KMS-11 (cell line): ENCODE results near the gene DPYSL5.

ENCODE experiments used
- H2AFZ ChIP-seq: fragments of 200-600 bp; sonication (generic); 2 replicates; pipeline ENCODE4 v1.6.1; 2016; ENCODE audit warnings: antibody characterized with exemption, mixed run types, low read depth
- H3K27ac ChIP-seq: fragments of 200-600 bp; sonication (generic); 2 replicates; pipeline ENCODE4 v1.6.1; 2016; ENCODE audit warnings: mild to moderate bottlenecking, mixed run types
- H3K27me3 ChIP-seq: fragments of 200-600 bp; sonication (generic); 2 replicates; pipeline ENCODE4 v1.6.1; 2017; ENCODE audit warnings: mild to moderate bottlenecking, low read depth, mixed run types, moderate library complexity; ENCODE audit not compliant: insufficient read depth
- H3K36me3 ChIP-seq: fragments of 200-600 bp; sonication (generic); 2 replicates; pipeline ENCODE4 v1.6.1; 2017; ENCODE audit warnings: mild to moderate bottlenecking, mixed run types; ENCODE audit not compliant: insufficient read depth
- H3K4me1 ChIP-seq: fragments of 200-600 bp; sonication (generic); 2 replicates; pipeline ENCODE4 v1.6.1; 2016; ENCODE audit warnings: mild to moderate bottlenecking, low read depth, mixed run types; ENCODE audit not compliant: poor library complexity, severe bottlenecking
- H3K4me2 ChIP-seq: fragments of 200-600 bp; sonication (generic); 2 replicates; pipeline ENCODE4 v1.7.0; 2016; ENCODE audit warnings: mild to moderate bottlenecking, mixed run types
- H3K4me3 ChIP-seq: fragments of 200-600 bp; sonication (generic); IDR thresholded peaks from 2 replicates; pipeline ENCODE4 v1.6.1; 2017; ENCODE audit warnings: low read depth, low read length, mixed read lengths; ENCODE audit not compliant: insufficient read depth
- H3K79me2 ChIP-seq: fragments of 200-600 bp; sonication (generic); 2 replicates; pipeline ENCODE4 v1.6.1; 2016; ENCODE audit warnings: low read depth, mixed run types; ENCODE audit not compliant: insufficient read depth
- H3K9ac ChIP-seq: fragments of 200-600 bp; sonication (generic); 2 replicates; pipeline ENCODE4 v1.6.1; 2016; ENCODE audit warnings: mild to moderate bottlenecking, mixed run types
- H4K20me1 ChIP-seq: fragments of 200-600 bp; sonication (generic); 2 replicates; pipeline ENCODE4 v1.6.1; 2016; ENCODE audit warnings: mild to moderate bottlenecking, mixed run types; ENCODE audit not compliant: insufficient read depth
- TF ChIP-seq, protein P1 (sequence below): fragments of 200-600 bp; sonication (generic); conservative IDR thresholded peaks from 2 replicates; pipeline ENCODE4 v1.6.1; 2017; ENCODE audit warnings: low read depth, mild to moderate bottlenecking, antibody characterized with exemption, low read length, moderate library complexity, mixed read lengths

DPYSL5 gene

DNA sequence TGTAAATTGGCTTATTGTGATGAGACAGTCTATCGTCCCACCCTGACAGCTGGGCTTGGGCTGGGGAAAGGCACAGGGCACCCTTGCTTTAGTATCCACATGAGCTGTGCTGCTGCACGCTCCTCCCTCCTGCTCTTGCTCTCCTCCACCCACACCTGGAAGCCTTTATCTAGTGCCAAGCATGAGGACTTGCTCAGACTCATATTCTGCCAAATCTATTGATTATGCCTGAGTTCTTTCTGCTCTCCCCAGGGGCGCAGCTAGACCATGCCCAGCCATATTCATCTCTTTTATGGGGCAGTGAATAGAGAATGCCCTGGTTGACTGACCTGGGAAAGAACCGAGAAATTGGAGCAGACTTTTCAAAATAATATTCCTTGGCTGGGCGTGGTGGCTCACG, 29.0 kb upstream of the DPYSL5 start:
- H3K27ac ChIP-seq, result no peak overlapping the region
- H3K4me1 ChIP-seq, result no peaks in the 10 kb centered on the region
- H3K36me3 ChIP-seq, result no peaks in the 10 kb centered on the region
- H3K4me3 ChIP-seq, result no peak overlapping the region
- H3K27me3 ChIP-seq, result no peaks in the 10 kb centered on the region
- H4K20me1 ChIP-seq, result no peaks in the 10 kb centered on the region
- TF ChIP-seq, protein P1, sequence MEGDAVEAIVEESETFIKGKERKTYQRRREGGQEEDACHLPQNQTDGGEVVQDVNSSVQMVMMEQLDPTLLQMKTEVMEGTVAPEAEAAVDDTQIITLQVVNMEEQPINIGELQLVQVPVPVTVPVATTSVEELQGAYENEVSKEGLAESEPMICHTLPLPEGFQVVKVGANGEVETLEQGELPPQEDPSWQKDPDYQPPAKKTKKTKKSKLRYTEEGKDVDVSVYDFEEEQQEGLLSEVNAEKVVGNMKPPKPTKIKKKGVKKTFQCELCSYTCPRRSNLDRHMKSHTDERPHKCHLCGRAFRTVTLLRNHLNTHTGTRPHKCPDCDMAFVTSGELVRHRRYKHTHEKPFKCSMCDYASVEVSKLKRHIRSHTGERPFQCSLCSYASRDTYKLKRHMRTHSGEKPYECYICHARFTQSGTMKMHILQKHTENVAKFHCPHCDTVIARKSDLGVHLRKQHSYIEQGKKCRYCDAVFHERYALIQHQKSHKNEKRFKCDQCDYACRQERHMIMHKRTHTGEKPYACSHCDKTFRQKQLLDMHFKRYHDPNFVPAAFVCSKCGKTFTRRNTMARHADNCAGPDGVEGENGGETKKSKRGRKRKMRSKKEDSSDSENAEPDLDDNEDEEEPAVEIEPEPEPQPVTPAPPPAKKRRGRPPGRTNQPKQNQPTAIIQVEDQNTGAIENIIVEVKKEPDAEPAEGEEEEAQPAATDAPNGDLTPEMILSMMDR, result no peak
- no peak overlapping the region for H3K4me2 ChIP-seq
- no peak overlapping the region for H2AFZ ChIP-seq
- no peaks in the 10 kb centered on the region for H3K79me2 ChIP-seq
- no peak overlapping the region for H3K9ac ChIP-seq

DNA sequence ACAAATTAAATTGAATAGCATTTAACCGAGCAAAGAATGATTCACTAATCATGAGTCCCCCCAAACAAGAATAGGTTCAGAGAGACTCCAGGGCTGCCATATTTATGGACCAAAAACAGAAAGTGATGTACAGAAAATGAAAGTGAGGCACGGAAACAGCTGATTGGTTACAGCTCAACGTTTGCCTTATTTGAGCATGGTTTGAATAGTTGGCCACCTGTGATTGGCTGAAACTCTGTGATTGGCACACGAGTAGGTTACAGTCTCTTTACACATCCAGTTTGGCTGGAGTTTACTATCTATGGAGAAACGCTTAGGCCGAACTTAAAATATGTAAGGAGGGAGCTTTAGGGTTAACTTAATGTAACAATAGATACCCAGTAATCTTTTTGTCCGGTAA, 27.0 kb upstream of the DPYSL5 start:
- Histone ChIP-seq H4K20me1 (no peaks in the 10 kb centered on the region), H2AFZ (no peak overlapping the region), H3K9ac (no peak overlapping the region), H3K4me3 (no peak overlapping the region), H3K79me2 (no peaks in the 10 kb centered on the region), H3K27me3 (no peaks in the 10 kb centered on the region), H3K4me1 (no peaks in the 10 kb centered on the region), H3K36me3 (no peaks in the 10 kb centered on the region), H3K4me2 (no peak overlapping the region), H3K27ac (no peak overlapping the region)
- TF ChIP-seq, protein P1, result no peak

DNA sequence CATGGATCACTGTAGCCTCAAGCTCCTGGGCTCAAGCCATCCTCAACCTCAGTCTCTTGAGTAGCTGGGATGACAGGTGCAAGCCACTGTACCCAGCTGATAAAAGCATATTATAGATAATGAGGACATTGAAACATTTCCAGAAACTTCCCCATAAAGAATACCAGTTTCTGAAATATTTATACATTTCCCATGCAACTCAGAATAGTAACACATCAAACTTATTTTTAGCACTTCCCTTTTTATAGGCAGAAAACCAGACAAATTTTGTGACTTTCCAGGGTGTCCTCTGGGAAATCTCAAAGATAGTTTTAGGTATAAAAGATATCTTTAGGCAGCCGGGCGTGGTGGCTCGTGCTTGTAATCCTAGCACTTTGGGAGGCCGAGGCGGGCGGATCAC, 25.1 kb upstream of the DPYSL5 start:
- Histone ChIP-seq H2AFZ (no peak overlapping the region), H3K36me3 (no peaks in the 10 kb centered on the region), H3K4me1 (no peaks in the 10 kb centered on the region), H4K20me1 (no peaks in the 10 kb centered on the region), H3K4me2 (no peak overlapping the region), H3K4me3 (no peak overlapping the region), H3K9ac (no peak overlapping the region), H3K27ac (no peak overlapping the region), H3K27me3 (no peaks in the 10 kb centered on the region), H3K79me2 (no peaks in the 10 kb centered on the region)
- TF ChIP-seq, protein P1, result no peak

GRCh38 chr2:26838121-26838906, 9.6 kb upstream of the DPYSL5 start:
- Histone ChIP-seq H2AFZ (no peak overlapping the region), H3K36me3 (no peaks in the 10 kb centered on the region), H4K20me1 (no peaks in the 10 kb centered on the region), H3K4me3 (no peak overlapping the region), H3K4me2 (no peak overlapping the region), H3K9ac (no peak overlapping the region; the same call in 1 of the 2 replicates), H3K4me1 (no peaks in the 10 kb centered on the region), H3K27ac (no peak overlapping the region), H3K27me3 (peaks cover 4% of the 10 kb centered on the region; the same call in 1 of the 2 replicates), H3K79me2 (no peaks in the 10 kb centered on the region)
- TF ChIP-seq, protein P1, result no peak
